Skeletal muscle tissue (tissue), 4 donors: ENCODE results near the gene MYCN. TPM values are rescaled to one million over a fixed set of nuclear protein-coding genes. Genes with fewer than 3 reads are reported as not detected.

Experiments used
- H3K27ac ChIP-seq: one replicate; pipeline ENCODE4 v1.7.0; 2013; ENCODE audit warnings: mild to moderate bottlenecking, low read depth, low read length, inconsistent platforms
- H3K27me3 ChIP-seq, 3 donors: one replicate each; pipeline ENCODE4 v1.7.0; 2013; ENCODE audit warnings: low read length in 3 of 3; ENCODE audit not compliant: control insufficient read depth in 3 of 3, insufficient read depth in 3 of 3
- H3K36me3 ChIP-seq, 3 donors: one replicate each; pipeline ENCODE4 v1.7.0; 2013; ENCODE audit warnings: low read length in 3 of 3; ENCODE audit not compliant: control insufficient read depth in 3 of 3, insufficient read depth in 3 of 3
- H3K4me1 ChIP-seq, 3 donors: one replicate each; pipeline ENCODE4 v1.7.0; 2013; ENCODE audit warnings: low read length in 3 of 3, mild to moderate bottlenecking in 3 of 3; ENCODE audit not compliant: control insufficient read depth in 3 of 3, insufficient read depth in 3 of 3
- H3K4me3 ChIP-seq, 3 donors: one replicate each; pipeline ENCODE4 v1.7.0; 2013; ENCODE audit warnings: low read length in 3 of 3
- H3K9ac ChIP-seq, 3 donors: one replicate each; pipeline ENCODE4 v1.7.0; 2013; ENCODE audit warnings: low read length in 3 of 3, mild to moderate bottlenecking in 3 of 3, moderate library complexity in 2 of 3, low read depth in 1 of 3
- H3K9me3 ChIP-seq, 3 donors: one replicate each; pipeline ENCODE4 v1.7.0; 2013; ENCODE audit warnings: low read length in 3 of 3; ENCODE audit not compliant: control insufficient read depth in 3 of 3
- total RNA-seq: library from RNA; depleted of rRNA; stranded (reverse); fragments of >200 nt; gene quantifications from one replicate; pipeline ENCODE4 v1.2.3, GENCODE V29; 2014
- donor health status: Osteomylitis.

MYCN gene
- total RNA-seq, 1 donor from 2014 or later: 7.3 TPM

- no peaks in the 10 kb centered on the region for H3K36me3 ChIP-seq
- H3K9me3 ChIP-seq: no peaks in the 10 kb centered on the region
- peaks cover 14 to 32% (median 30%) of the 10 kb centered on the region in 3 donors for H3K27me3 ChIP-seq
- H3K9ac ChIP-seq: peak overlapping the region; percentile 7 to 45 (median 40)
- no peak overlapping the region for H3K27ac ChIP-seq
- peak overlapping the region in 2 of 3 donors; percentile 52 to 64 for H3K4me3 ChIP-seq
- peaks cover 36 to 40% (median 37%) of the 10 kb centered on the region in 3 donors for H3K4me1 ChIP-seq
Observed at GRCh38 chr2:15943378-15944280, 3.3 kb downstream of the MYCN start.

DNA sequence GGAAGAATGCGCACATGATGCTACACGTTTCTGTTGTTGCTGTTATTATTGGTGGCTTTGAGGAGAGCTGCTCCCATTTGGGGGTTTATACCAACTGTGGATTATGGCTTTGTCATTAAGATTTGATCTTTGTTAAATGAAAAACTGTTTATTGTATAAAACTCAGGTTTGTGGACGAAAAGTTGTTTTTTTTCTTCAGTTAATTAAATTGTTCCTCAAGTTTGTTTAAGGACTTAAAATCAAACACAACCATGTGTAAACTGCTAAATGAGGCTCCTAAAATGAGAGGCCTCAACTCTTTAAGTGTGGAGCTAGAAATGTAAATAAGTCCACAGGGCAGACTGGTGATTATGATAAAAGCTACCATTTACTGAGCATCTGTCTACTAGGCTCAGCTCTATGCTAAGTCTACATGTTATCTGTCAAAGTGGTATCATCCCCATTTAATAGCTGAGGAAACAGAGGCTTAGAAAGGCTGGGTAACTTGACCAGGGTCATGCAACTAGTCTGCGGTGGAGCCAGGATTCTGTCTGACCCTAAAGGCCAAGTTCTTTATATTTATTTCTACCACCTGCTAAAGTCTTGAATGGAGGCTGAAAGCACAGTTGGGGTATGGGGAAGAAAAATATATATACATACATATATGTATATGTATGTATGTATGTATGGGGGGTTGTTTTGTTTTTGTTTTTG is 4.1 kb downstream of the MYCN start:
- peaks cover 14 to 30% (median 27%) of the 10 kb centered on the region in 3 donors for H3K27me3 ChIP-seq
- no peak overlapping the region for H3K27ac ChIP-seq
- H3K9ac ChIP-seq: no peak overlapping the region
- H3K4me1 ChIP-seq: peaks cover 33 to 37% (median 35%) of the 10 kb centered on the region in 3 donors
- H3K4me3 ChIP-seq: peak overlapping the region in 1 of 3 donors; percentile 40
- H3K9me3 ChIP-seq: no peaks in the 10 kb centered on the region
- H3K36me3 ChIP-seq: no peaks in the 10 kb centered on the region

GRCh38 chr2:15945909-15946705 is 5.8 kb downstream of the MYCN start:
- H3K9me3 ChIP-seq: no peaks in the 10 kb centered on the region
- H3K27ac ChIP-seq: no peak overlapping the region
- no peak overlapping the region for H3K9ac ChIP-seq
- peaks cover 3 to 19% (median 17%) of the 10 kb centered on the region in 3 donors for H3K27me3 ChIP-seq
- no peak overlapping the region for H3K4me3 ChIP-seq
- H3K36me3 ChIP-seq: no peaks in the 10 kb centered on the region
- peaks cover 22 to 26% (median 24%) of the 10 kb centered on the region in 3 donors for H3K4me1 ChIP-seq

DNA sequence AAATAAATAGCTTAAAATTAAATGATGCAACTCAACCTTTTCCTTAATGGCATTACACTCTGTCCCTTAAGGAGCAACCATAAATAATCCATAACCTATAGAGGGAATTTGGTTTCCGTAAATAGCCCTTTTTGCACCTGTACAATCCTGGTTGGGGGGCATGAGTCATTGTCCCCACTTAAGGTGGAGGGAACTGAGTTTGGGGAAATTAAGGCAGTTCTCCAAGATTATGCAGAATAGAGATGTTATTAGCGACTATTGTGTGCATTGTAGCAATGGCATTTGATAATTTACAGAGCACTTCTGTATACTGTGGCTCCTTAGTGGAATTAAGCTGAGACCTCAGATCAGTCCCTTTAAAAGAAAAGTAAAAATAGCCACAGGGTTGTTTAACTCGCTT is 6.6 kb downstream of the MYCN start:
- H3K9ac ChIP-seq: no peak overlapping the region
- H3K4me3 ChIP-seq: no peak overlapping the region
- peaks cover 15 to 20% (median 19%) of the 10 kb centered on the region in 3 donors for H3K4me1 ChIP-seq
- peaks cover 0 to 13% (median 10%) of the 10 kb centered on the region in 3 donors for H3K27me3 ChIP-seq
- no peak overlapping the region for H3K27ac ChIP-seq
- H3K9me3 ChIP-seq: no peaks in the 10 kb centered on the region
- H3K36me3 ChIP-seq: no peaks in the 10 kb centered on the region

DNA sequence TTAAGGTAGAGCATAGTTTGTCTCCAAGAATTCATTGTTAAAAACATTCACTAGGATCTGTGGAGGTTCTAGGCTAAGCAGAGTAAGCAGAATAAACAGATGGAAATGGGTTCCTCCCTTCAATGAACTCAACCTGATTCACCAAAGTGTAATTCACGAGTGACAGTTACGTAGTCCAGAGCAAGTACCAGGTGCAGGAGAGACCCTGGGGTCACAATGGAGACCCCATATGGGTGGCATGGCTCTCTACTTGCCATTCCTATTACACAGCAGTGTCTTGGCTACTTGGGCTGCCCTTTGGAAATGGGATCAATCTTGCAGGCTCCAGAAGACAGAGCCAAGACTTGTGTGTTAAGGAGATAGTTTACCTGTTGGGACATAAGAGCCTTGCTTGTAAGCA is 7.1 kb downstream of the MYCN start:
- Histone ChIP-seq H3K9ac (no peak overlapping the region), H3K27ac (no peak overlapping the region), H3K4me3 (no peak overlapping the region), H3K27me3 (peaks cover 0 to 10% (median 8%) of the 10 kb centered on the region in 3 donors), H3K36me3 (no peaks in the 10 kb centered on the region), H3K9me3 (no peaks in the 10 kb centered on the region), H3K4me1 (peaks cover 13 to 20% (median 16%) of the 10 kb centered on the region in 3 donors)

- no peak overlapping the region for H3K9ac ChIP-seq
- no peaks in the 10 kb centered on the region for H3K36me3 ChIP-seq
- peaks cover 0 to under 1% (median 0%) of the 10 kb centered on the region in 3 donors for H3K27me3 ChIP-seq
- no peak overlapping the region for H3K4me3 ChIP-seq
- H3K4me1 ChIP-seq: peaks cover 3 to 9% (median 5%) of the 10 kb centered on the region in 3 donors
- no peak overlapping the region for H3K27ac ChIP-seq
- no peaks in the 10 kb centered on the region for H3K9me3 ChIP-seq
Observed at GRCh38 chr2:15948704-15948957, 8.3 kb downstream of the MYCN start.

GRCh38 chr2:15949126-15949525 is 8.8 kb downstream of the MYCN start:
- Histone ChIP-seq H3K27ac (no peak overlapping the region), H3K36me3 (no peaks in the 10 kb centered on the region), H3K27me3 (no peaks in the 10 kb centered on the region), H3K4me3 (no peak overlapping the region), H3K9me3 (no peaks in the 10 kb centered on the region), H3K4me1 (peaks cover 0 to 4% (median under 1%) of the 10 kb centered on the region in 3 donors), H3K9ac (no peak overlapping the region)

DNA sequence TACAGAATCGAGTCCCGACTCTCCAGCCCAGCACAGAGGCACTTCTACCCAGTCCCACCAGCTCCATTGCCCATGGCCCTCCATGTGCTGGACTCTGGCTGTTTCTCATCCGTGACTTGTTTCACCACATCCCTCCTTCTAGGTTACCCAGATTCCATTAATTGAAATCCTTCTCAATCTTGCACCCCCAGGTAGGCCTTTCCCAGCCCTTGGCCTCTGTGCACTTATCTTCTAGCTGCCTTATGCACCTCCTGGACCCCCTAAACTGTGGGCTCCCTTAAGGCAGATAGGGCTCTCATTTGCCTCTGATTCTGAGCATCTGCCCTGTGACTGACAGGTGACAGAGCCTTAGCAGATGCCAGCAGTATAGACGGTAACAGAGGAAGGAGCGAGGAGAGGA is 9.2 kb downstream of the MYCN start:
- Histone ChIP-seq H3K27me3 (no peaks in the 10 kb centered on the region), H3K9ac (no peak overlapping the region), H3K4me3 (no peak overlapping the region), H3K27ac (no peak overlapping the region), H3K36me3 (no peaks in the 10 kb centered on the region), H3K9me3 (no peaks in the 10 kb centered on the region), H3K4me1 (peaks cover 0 to 2% (median 0%) of the 10 kb centered on the region in 3 donors)

DNA sequence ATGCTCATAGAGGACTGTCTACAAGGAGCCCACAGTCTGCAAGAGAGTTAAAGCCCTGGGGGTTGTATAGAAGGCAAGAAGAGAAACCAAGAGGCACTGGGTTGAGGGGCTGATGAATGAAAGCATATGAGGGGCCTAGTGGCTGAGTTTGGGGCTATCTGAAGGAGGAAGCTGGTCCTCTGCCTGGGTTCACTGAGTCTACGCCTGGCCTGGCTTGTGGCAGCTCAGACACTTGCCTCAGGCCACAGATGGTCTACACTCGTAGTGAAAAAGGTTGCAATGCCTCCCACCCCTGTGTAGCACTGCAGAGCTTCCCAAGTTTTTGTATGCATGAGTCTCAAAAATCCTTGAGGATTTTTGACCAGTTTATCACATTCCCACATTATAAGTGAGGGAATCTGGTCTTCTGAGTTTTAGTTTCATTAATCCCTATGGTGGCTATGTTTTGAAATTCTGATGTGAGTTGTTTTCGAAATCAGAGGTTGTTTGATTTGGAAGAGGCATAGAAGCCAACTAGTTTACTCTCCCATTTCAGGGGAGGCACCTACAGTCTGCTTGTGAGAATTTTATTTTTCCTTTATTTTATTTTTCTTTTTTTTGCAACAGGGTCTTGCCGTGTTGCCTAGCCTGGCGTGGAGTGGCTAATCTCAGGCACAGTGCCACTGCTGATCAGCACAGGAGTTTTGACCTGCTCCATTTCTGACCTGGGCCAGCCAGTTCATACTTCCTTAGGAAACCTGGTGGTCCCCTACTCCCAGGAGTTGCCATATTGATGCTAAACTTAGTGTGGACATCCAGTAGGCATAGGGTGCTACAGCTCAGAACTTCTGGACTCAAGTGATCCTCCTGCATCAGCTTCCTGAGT is 10.0 kb downstream of the MYCN start:
- Histone ChIP-seq H3K27ac (no peak overlapping the region), H3K36me3 (no peaks in the 10 kb centered on the region), H3K9ac (no peak overlapping the region), H3K9me3 (no peaks in the 10 kb centered on the region), H3K27me3 (no peaks in the 10 kb centered on the region), H3K4me1 (no peaks in the 10 kb centered on the region), H3K4me3 (no peak overlapping the region)
